K562 (cell line): ENCODE measurements around the gene DCXR. TPM values are rescaled to one million over a fixed set of nuclear protein-coding genes. Genes with fewer than 3 reads are reported as not detected.

Experiments
- ATF1 ChIP-seq, 2 experiments: fragments of 450-650 bp in 1 of 2; IDR thresholded peaks; 2 replicates each; pipeline ENCODE4 v1.6.1; 2016; ENCODE audit warnings: missing compliant biosample characterization in 1 of 2, missing genetic modification characterization in 1 of 2
- ATF6 ChIP-seq: sonication (generic); formaldehyde crosslinking; IDR thresholded peaks from 2 replicates; pipeline ENCODE4 v1.4.0; 2020; ENCODE audit warnings: mild to moderate bottlenecking, missing genetic modification reagents
- CBFA2T2 ChIP-seq: fragments of 450-650 bp; conservative IDR thresholded peaks from 2 replicates; pipeline ENCODE4 v1.6.1; 2017; ENCODE audit warnings: mild to moderate bottlenecking
- CBX5 ChIP-seq: IDR thresholded peaks from 2 replicates; pipeline ENCODE4 v1.6.1; 2014; ENCODE audit warnings: low read depth, borderline replicate concordance
- HDAC6 ChIP-seq: IDR thresholded peaks from 2 replicates; pipeline ENCODE4 v1.6.1; 2012; ENCODE audit warnings: low read depth, mild to moderate bottlenecking, control low read depth, inconsistent platforms, low read length, moderate library complexity
- HES1 ChIP-seq: fragments of 450-650 bp; IDR thresholded peaks from 2 replicates; pipeline ENCODE4 v1.6.1; 2016; ENCODE audit warnings: low read depth, mild to moderate bottlenecking, moderate library complexity
- HMGN3 ChIP-seq: IDR thresholded peaks from 2 replicates; pipeline ENCODE4 v1.6.1; 2011; ENCODE audit warnings: borderline replicate concordance, low read depth, mild to moderate bottlenecking, mixed read lengths, low read length; ENCODE audit not compliant: insufficient read length; ENCODE audit errors: extremely low read depth
- HOXB6 ChIP-seq: fragments of 250-450 bp; sonication (Bioruptor Pico); IDR thresholded peaks from 2 replicates; pipeline ENCODE4 v1.5.1; 2022; ENCODE audit warnings: mild to moderate bottlenecking, borderline replicate concordance
- JUND ChIP-seq, 2 experiments: IDR thresholded peaks; 2 replicates in 1 of 2; 3 replicates in 1 of 2; pipeline ENCODE4 v1.6.1; 2011; ENCODE audit warnings: borderline replicate concordance in 2 of 2, low read depth in 2 of 2, low read length in 2 of 2, improper control_type of control experiment in 1 of 2, missing biosample characterization in 1 of 2, missing genetic modification characterization in 1 of 2, missing genetic modification reagents in 1 of 2
- MYBL2 ChIP-seq, 2 experiments: fragments of 450-650 bp in 1 of 2; sonication (generic) in 1 of 2; formaldehyde crosslinking in 1 of 2; IDR thresholded peaks; 2 replicates each; pipeline versions ENCODE4 v1.6.1 to v1.8.1; 2017 to 2022; ENCODE audit warnings: borderline replicate concordance in 1 of 2, inconsistent platforms in 1 of 2, low read depth in 1 of 2, mild to moderate bottlenecking in 1 of 2, missing genetic modification reagents in 1 of 2, moderate library complexity in 1 of 2
- PHF8 ChIP-seq: fragments of 200-600 bp; sonication (generic); IDR thresholded peaks from 2 replicates; pipeline ENCODE4 v1.6.1; 2012; ENCODE audit warnings: mixed run types, mild to moderate bottlenecking, inconsistent platforms, low read length, moderate library complexity, borderline replicate concordance
- POLR2A ChIP-seq: fragments of 450-650 bp; conservative IDR thresholded peaks from 2 replicates; pipeline ENCODE4 v1.6.1; 2016
- RBFOX2 ChIP-seq: fragments of 200-400 bp; formaldehyde crosslinking; IDR thresholded peaks from 2 replicates; pipeline ENCODE4 v1.6.1; 2017; ENCODE audit warnings: low read depth, mild to moderate bottlenecking, low read length, moderate library complexity
- RBM14 ChIP-seq: fragments of 200-400 bp; formaldehyde crosslinking; IDR thresholded peaks from 2 replicates; pipeline ENCODE4 v1.6.1; 2018; ENCODE audit warnings: low read depth, mild to moderate bottlenecking, low read length, moderate library complexity, borderline replicate concordance; ENCODE audit not compliant: insufficient read depth
- SMARCE1 ChIP-seq: fragments of 450-650 bp; IDR thresholded peaks from 2 replicates; pipeline ENCODE4 v1.7.1; 2016; ENCODE audit warnings: mild to moderate bottlenecking
- SRSF7 ChIP-seq: fragments of 200-400 bp; formaldehyde crosslinking; optimal IDR thresholded peaks from 2 replicates; pipeline ENCODE3; 2017; ENCODE audit warnings: mild to moderate bottlenecking, low read depth, low read length
- THAP7 ChIP-seq: fragments of 250-450 bp; sonication (Bioruptor Pico); IDR thresholded peaks from 2 replicates; pipeline ENCODE4 v1.5.0; 2021
- ZNF408 ChIP-seq: fragments of 250-450 bp; sonication (Bioruptor Pico); IDR thresholded peaks from 2 replicates; pipeline ENCODE4 v1.4.0; 2020; ENCODE audit warnings: low read depth, mild to moderate bottlenecking, moderate library complexity
- ZNF512 ChIP-seq: IDR thresholded peaks from 2 replicates; pipeline ENCODE4 v1.6.1; 2016; ENCODE audit warnings: missing genetic modification characterization, missing compliant biosample characterization
- ZNF655 ChIP-seq: fragments of 250-450 bp; sonication (Bioruptor Pico); IDR thresholded peaks from 2 replicates; pipeline ENCODE4 v1.5.0; 2021
- polyA plus RNA-seq, 8 experiments: library from polyadenylated mRNA; depleted of rRNA in 4 of 8; stranded (reverse) in 5 of 8; unstranded in 3 of 8; fragments of >200 nt; fragmentation: Nextera tagmentation in 2 of 8; fragmentation: Illumina TruSeq in 1 of 8; extraction: Ambion mirVana in 2 of 8; extraction: Trizol in 1 of 8; gene quantifications; 2 replicates each; pipeline versions ENCODE4 v1.2.1 to v1.2.3, GENCODE V29; 2011 to 2014; ENCODE audit warnings: inconsistent platforms in 1 of 8, missing spikeins in 1 of 8
- total RNA-seq, 7 experiments: library from RNA; depleted of rRNA in 6 of 7; stranded (reverse); fragments of >200 nt in 6 of 7; fragmentation: Illumina TruSeq in 2 of 7; extraction: Trizol in 2 of 7; gene quantifications; 2 replicates each; pipeline versions ENCODE4 v1.2.1 to v1.2.3, GENCODE V29; 2011 to 2021; ENCODE audit warnings: low replicate concordance in 1 of 7

The DCXR gene
- total and polyA plus RNA-seq, 9 of the 15 experiments (the other 6 are each of a cell fraction or from before 2014, with no cell fraction given) = 21.3 to 274 (median 156) TPM

- TF ChIP-seq ZNF655 (CRISPR knock-in tag) (no peak), RBM14 (no peak), HDAC6 (no peak), RBFOX2 (peak; percentile 50), HES1 (no peak), SRSF7 (no peak), HOXB6 (CRISPR knock-in tag) (no peak), HMGN3 (peak; percentile 8), ATF1 (CRISPR knock-in tag; IDR thresholded peaks at IDR 0.05) (no peak), ATF1 (tag; IDR thresholded peaks at IDR 0.05) (no peak), MYBL2 (IDR thresholded peaks at IDR 0.05; ENCODE audit: low read depth) (no peak), MYBL2 (CRISPR knock-in tag; IDR thresholded peaks at IDR 0.05; ENCODE audit: borderline replicate concordance) (no peak), JUND (IDR thresholded peaks at IDR 0.05; ENCODE audit: borderline replicate concordance, low read depth, low read length) (no peak), JUND (tag; IDR thresholded peaks at IDR 0.05; ENCODE audit: borderline replicate concordance, low read depth, low read length) (no peak; the same call in 2 of the 3 replicates), THAP7 (CRISPR knock-in tag) (no peak), ZNF408 (CRISPR knock-in tag) (no peak), ZNF512 (tag) (no peak), SMARCE1 (no peak), CBX5 (no peak), ATF6 (CRISPR knock-in tag) (no peak), CBFA2T2 (no peak), POLR2A (no peak), PHF8 (peak; percentile 59; the same call in 1 of the 2 replicates)
These were observed 14.5 kb upstream of the DCXR start, which contains the start of the genes GPS1 and RFNG (continued) for GRCh38 chr17:82051776-82052637.
